Non-pigmented ciliary epithelial cell (primary cell): Measurements from ENCODE around the gene DDIT4.
"Not testable (repeated sequence)": the region's sequence is repeated elsewhere in the genome, so short reads cannot be mapped to it uniquely, and the experiment has no call there.

Experiments used
- DNase-seq: peaks from one replicate; pipeline ENCODE4 v3.0.0-alpha.2; 2010; ENCODE audit warnings: low read depth

The DDIT4 gene

DNA sequence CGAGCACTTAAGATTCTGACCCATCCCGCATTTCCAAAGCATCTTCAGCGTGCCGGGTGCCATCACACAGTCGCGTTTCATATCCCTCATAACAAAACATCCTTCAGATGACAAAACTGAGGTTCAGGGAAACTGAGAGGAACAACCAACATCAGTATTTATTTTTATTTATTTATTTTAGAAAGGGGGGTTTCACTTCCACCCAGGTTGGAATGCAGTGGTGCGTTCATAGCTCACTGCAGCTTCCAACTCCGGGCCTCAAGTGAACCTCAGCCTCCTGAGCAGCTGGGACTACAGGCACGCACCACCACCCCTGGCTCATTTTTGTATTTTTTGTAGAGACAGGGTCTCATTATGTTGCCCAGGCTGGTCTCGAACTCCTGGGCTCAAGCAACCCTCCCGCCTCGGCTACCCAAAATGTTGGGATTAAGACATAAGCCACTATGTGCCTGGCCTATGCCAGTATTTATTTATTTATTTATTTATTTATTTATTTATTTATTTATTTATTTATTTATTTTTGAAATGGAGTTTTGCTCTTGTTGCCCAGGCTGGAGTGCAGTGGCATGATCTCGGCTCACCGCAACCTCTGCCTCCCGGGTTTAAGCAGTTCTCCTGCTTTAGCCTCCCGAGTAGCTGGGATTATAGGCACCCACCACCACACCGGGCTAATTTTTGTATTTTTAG, 24.4 kb upstream of the DDIT4 start:
- DNase-seq, result not testable (repeated sequence)

GRCh38 chr10:72250666-72251065, 23.1 kb upstream of the DDIT4 start:
- DNase-seq, result peak; percentile 79

GRCh38 chr10:72251635-72252034, 22.1 kb upstream of the DDIT4 start:
- DNase-seq, result no peak

DNA sequence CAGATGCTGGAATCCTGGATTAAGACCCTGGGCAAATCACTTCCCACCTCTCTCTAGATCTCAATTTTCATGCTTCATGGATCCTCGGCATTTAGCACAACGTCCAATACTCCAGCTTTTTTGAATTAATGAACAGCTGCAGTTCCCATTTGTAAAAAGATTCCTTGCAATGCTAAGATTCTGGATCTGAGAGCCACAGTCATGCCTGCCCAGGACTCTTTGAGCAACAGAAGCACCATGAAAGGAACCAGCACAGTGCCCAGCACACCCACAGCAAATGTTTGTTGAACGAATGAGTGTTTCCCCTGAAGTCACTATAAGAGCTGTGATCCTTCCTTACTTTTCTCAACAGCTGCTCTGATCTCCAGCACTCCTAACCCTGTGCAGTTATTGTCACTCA, 20.8 kb upstream of the DDIT4 start:
- no peak for DNase-seq

DNA sequence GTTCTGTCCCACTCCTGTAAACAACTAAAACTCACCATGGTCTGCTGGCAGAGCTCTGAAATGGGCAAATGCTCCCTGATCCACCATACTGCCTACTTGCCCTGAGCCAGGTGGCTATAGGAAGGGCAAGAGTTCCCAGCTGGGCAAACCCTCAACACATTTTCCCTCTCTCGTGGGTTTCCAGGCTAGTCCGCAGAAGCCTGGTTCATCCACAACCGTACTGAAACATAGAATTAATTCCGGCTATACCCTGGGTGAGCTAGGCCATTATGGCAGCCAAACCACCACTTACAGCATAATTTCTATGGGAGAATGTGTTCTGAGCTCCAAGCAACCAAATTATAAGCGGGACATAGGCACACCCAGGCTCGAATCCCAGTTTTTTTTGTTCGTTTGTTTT, 20.1 kb upstream of the DDIT4 start:
- DNase-seq, result no peak

DNA sequence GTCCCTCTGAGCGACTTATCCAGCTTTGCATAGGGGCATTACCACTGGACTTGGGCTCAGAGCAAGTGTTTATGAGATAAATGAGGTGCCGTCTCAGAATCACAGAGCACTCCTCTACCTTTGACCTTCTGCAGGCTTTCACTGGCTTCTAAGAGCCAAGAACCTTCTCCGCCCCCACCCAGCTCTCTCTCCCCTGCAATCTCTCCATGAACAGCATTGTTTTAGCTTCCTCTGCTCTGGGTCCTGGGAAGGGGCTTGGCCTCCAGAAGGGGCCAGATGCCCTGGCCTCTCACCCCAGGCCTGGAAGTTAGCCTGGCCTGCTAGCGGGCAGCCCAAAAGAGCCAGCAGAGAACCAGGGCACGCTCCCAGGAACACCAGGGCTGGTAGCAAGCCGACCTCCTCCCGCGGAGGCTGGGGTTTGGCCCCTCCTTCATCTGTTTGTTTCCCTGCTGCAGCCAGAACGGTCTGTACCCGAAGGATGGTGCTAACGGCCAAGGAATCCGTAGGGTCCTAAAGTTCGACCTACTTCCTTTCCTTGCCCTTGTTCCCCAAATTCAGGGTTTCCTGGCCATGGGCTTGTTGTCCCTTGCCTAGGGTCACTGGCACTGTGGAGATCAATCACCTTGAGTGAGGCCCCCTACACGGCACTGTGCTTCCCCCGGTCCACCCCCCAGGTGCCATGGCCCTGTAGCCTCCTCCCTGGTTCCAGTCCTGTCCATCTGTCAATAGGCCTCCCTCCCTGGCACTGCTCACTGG, 18.7 kb upstream of the DDIT4 start:
- no peak for DNase-seq

DNA sequence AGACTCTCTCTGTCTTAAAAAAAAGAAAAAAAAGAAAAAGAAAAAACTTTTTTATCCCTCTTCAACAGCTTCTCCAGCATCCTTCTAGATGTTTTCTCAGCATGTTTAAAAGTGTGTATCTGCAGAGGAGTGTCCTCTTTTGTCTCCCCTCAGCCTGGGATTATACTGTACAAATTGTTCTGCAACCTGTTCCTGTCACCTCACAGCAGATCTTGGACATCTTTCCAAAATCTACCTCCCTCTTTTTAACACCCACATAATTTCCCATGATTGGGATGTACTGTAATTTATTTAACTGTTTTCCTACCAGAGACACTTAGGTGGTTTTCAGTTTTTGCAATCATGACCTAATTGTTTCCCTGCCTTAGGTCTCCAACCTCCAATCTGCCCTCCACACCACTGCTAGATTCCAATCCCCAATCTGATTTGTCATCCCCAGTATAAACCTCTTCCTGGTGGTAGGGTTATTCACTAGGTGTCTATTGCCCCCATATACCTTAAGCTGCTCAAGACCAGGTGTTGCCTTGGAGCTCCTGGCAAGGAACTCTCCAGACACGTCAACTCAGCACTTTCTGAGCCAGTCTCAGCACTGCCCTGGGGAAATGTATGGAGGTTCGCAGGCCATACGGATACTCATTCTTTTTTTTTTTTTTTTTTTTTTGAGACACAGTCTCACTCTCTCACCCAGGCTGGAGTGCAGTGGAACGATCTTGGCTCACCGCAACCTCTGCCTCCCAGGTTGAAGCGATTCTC, 17.6 kb upstream of the DDIT4 start:
- no peak for DNase-seq

DNA sequence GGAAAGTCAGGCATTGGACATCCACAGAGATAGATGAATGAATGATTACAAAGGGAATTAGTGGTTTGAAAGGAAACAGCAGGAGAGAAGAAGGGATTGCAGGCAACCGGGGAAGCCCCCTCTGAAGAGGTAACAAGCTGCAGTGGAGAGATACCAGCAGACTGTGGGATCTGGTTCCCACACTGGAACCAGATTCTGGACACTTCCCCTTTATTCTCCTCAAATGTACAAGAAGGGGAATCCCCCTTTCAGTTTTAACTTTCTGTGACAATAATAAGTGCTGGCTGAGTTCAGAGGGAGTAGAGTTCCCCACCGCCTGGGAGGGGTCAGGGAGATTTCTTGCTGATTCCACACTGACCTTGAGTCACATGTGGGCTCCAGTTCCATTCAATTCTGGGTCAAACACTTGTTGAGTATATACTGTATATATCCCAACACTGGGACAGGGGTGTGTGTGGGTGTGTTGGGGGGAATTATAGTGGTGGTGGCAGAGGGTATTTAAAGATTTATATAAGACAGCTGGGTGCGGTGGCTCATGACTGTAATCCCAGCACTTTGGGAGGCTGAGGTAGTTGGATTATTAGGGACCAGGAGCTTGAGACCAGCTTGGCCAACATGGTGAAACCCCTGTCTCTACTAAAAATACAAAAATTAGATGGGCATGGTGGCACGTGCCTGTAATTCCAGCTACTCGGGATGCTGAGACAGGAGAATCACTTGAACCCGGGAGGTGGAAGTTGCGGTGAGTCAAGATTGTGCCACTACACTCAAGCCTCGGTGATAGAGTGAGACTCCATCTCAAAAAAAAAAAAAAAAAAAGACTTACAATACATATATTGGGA, 16.5 kb upstream of the DDIT4 start:
- no peak for DNase-seq

DNA sequence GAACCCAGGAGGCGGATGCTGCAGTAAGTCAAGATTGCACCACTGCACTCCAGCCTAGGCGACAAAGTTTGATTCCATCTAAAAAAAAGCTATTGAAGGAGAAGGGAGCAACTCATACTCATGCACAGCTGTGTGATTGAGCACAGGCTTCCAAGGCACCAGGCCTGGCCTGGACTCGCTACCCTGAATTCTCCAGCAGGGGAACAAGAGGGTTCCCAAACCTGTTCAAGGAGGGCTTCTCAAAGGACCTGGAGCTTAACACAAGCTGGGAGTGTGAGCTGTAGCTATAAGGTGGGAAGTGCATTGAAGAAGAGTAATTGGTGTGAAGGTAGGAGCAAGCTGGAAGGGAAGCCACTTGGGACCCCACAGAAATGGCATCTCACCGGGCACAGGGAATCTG, 15.1 kb upstream of the DDIT4 start:
- DNase-seq, result no peak

DNA sequence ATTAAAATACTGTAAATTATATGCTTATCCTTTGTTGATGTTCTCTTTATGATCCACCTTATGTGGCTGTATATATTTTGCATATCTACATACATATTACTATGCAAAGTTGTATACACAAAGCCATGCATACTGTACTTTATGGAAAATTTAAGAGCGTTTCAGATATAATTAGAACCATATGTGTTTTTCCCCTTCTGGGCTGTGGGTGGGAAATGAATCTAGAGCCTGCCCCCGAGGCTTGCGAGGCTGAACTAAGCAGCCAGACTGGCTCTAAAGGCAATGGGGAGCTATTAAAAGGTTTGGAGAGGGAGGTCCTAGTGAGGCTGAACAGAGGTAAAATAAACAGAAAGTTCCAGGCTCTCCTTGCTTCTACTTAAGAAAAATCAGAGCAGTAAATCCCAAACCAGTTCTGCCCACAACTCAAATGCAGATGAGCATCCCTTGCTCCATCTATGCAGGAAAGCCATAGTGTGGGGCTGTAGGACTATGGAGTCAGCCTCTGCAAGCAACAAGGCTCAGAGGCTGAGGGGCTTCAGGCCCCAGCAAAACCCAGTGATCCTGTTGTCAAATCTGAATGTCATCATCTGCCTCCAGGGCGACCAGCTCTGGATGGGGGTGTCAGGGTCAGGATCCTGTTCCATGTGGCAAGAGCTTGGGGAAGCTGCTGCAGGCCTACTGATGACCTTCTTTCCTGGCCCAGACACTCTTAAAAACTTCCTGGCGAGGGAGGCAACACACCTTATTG, 14.1 kb upstream of the DDIT4 start:
- no peak for DNase-seq

DNA sequence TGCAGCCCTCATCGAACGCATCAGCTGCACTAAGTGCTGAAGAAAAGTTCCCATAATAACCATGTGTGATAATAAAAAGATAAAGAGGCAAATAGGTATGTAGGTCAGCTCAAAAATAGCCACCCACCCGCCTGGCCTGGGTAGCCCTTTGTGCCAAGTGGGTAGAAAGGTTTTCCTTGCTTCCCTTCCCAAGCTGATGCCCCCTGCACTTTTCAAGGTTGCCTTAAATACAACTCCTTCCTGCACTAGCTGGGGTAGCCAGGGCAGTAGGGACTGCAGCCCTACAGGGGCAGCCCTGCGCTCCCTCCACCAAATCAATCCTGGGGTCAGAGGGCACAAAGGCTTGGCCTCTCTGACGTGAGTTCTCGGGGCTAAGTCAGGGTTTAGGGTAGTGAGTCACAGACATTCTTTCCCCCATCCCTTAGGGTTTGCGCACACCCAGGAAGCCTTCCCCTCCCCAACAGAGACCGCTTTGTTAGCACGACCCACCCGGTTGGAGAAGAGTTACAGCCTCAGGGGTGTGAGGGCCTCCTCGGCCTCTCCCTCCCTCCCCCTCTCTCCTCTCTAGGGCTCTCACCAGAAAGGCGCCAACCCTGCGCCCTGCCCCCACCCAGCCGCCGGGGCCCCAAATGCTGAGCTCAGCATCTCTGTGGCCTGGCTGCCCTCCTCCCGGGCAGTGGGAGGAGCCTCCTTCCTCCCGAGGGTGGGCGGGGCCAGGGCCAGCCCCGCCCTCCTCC, 13.3 kb upstream of the DDIT4 start:
- DNase-seq, result no peak

- no peak for DNase-seq
Measured at GRCh38 chr10:72260976-72261783, 12.5 kb upstream of the DDIT4 start.

GRCh38 chr10:72261784-72262404, 11.8 kb upstream of the DDIT4 start:
- DNase-seq, result no peak

DNA sequence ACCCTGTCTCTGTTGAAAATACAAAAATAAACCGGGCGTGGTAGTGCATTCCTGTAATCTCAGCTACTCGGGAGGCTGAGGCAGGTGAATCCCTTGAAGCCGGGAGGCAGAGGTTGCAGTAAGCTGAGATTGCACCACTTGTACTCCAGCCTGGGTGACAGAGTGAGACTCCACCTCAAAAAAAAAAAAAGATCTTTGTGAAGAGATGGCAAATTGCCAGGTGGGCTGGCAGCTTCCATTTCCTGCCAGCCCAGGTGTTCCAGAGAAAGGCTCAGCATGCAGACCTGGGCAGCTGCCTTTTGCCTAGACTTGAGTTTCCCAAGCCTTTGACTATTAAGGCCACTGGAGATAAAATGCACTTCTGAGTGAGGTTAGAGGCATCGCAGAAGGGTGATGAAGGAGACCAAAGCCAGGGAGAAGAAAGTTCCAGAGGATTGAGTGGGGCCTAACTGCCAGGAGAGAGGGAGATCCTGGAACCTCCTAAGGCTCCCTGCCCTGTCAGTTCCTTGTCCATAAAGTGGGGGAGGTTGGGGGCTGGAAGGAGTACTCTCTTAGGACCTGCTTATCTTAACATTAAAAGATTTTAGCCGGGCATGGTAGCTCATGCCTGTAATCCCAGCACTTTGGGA, 10.0 kb upstream of the DDIT4 start:
- DNase-seq, result no peak

DNA sequence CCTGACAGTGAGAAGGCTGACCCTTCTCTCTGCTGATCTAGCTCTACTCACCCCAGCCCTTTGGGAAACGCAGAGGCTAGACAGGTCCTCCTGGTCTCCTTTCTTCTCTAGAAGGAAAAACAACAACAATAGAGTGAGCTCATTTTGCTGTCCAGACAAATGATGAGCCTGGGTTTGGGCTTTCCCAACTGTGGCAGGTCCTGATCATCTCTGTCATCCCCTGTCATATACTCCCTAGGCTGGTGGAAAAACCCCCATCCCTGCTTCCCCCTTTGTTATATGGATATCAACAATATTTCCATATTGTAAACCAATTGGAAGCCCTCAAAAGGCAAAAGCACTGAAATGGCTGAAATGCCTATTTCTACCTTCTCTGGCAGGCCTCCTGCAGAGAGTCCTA, 9.2 kb upstream of the DDIT4 start:
- no peak for DNase-seq

DNA sequence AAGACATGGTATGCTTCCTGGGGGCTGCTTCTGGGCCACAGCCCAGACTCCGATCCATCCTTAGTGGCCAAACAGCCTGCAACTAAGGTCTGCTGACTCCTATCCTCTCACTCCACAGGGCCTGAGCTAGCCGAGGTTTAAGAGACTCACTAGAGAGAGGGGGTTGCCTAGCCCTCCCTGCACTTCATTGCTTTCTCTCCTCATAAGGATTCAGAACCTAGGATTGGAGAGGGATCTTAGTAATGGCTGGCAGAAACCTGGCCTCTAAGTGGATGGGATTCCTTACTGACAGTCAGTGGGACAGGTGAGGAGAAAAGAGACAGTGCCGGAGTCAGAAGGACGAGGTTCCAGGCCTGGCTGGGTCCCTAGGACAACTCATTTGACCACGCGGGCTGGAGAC, 8.2 kb upstream of the DDIT4 start:
- DNase-seq, result no peak

DNA sequence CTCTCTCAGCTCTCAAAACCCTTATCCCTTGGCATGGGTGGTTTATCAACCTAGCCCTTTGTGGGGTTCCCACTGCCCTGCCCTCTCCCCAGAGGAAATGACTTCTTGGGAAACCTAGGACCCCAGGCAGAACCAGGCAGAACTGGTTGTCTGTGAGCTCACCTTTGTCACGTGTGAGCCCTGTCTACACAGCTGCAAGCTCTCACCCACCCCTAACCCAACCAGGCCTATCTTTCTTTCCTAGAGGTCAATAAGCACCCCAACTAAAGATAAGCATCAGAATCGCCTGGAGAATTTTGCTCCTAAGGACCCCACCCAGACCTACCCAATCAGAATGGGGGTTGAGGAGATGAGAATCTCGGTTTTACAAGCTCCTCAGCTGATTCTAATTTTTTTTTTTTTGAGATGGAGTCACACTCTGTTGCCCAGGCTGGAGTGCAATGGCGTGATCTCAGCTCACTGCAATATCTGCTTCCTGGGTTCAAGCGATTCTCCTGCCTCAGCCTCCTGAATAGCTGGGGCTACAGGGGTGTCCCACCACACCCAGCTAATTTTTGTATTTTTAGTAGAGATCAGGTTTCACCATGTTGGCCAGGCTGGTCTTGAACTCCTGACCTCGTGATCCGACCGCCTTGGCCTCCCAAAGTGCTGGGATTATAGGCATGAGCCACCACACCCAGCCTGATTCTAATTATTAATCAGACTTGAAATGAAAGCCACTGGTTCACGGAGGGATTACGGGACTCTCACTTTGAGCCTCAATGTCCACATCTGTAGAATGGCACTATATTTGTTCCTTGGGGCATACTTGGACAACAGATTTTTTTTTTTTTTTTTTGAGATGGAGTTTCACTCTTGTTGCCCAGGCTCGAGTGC, 7.5 kb upstream of the DDIT4 start:
- DNase-seq, result no peak

DNA sequence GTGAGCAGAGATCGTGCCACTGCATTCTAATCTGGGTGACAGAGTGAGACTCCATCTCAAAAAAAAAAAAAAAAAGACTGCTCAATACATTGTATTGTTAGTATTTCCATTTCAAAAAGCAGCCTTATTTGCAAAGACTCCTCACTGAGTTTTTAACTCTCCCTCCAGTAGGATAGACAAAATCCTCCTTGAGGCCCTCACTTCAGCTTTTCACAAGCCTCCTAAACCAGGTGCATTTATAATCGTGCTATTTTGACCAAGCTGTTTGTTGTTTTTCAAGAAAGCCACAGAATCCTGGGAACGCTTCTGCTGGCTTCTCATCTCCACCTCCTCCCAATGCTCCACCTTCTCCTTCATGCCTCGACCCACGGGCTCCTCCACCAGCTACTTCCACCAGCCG, 6.3 kb upstream of the DDIT4 start:
- no peak for DNase-seq
